Inflammatory macrophage (primary cell): ENCODE data around the gene GPT2.
A peak's percentile ranks its signal among the peaks of the same experiment; 100 is the strongest.

Source experiments
- DNase-seq, 2 donors: peaks; one replicate each; pipeline ENCODE4 v3.0.0-alpha.2; 2020 to 2022

GPT2 gene

GRCh38 chr16:46970089-46970488 is 85.9 kb downstream of the GPT2 start:
- no peak for DNase-seq

- DNase-seq: no peak
Observed at GRCh38 chr16:46971271-46971670, 87.1 kb downstream of the GPT2 start.

DNA sequence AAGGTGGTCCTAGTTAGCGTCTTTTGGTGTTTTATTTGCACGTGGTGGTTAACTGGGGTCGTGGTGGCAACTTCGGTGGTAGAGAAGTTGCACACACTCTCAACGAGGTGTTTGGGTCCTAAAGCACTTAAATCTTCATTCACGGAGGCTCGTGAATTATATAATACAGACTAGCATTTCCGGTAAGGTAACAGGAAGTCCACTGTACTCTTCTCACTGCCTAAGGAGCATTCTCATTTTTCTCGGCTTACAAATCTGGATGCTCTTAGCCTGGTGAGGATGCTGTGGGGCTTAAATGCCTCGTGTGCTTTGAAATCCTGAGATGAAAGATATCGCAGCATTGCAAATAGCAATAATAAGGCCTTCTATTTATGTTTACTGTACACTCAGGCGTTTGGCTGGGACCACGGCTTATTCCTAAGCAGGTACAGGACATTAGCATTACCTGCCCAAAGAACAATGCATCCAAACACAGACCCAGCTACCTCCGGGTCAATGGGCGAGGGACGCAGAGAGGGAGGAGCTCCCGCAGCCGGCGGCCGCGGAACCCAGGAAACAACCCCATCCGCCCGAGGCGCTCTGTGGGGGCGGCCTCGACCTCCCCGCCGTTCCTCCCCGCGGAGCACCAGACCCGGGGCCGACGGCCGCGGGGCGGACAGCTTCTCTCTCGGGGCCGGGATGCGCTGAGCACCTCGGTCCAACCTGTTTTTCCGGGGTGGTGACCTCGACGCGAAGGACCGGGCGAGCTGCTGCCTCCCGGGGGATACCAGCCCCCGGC is 88.5 kb downstream of the GPT2 start:
- DNase-seq: peak; percentile 24 to 54

- DNase-seq: peak; percentile 95 to 97
Observed at GRCh38 chr16:46973207-46973995, 89.2 kb downstream of the GPT2 start, which contains the start of gene DNAJA2. Gene DNAJA2, minus strand, starts transcription at chr16:46973674. Its CDS starts 102 bp downstream, at chr16:46973572.

DNA sequence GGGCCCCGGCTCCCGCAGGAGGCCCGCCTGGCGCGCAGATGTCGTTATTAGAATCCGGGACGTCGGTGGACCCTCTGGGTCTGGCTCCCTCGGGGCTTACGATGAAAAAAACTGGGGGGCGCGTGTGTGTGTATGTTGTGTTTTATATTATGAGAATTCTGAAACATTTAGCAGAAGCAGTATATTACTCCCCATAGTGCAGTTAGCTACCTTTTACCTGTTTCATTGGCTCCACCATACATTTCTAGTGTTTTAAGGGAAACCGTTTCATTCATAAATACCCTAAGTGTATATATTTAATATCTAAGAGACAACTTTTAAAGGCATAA is 89.8 kb downstream of the GPT2 start:
- DNase-seq: no peak

- DNase-seq: peak; percentile 7 to 15
Observed at GRCh38 chr16:46974352-46974751, 90.2 kb downstream of the GPT2 start.

DNA sequence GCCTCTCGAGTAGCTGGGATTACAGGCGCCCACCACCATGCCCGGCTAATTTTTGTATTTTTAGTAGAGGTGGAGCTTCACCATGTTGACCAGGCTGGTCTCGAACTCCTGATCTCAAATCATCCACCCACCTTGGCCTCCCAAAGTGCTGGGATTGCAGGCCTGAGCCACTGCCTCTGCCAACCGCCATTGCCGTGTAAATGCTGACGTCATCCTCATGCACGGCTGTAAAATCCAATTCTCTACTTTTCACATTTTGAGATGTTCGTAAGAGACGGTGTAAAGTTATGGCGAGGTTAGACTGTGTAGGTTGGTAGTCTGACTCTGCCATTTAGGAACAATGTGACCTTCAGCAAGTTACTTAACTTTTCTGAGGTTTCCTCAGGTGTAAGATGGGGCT is 91.0 kb downstream of the GPT2 start:
- DNase-seq: no peak

- no peak for DNase-seq
Observed at GRCh38 chr16:46975908-46976470, 91.8 kb downstream of the GPT2 start.

DNA sequence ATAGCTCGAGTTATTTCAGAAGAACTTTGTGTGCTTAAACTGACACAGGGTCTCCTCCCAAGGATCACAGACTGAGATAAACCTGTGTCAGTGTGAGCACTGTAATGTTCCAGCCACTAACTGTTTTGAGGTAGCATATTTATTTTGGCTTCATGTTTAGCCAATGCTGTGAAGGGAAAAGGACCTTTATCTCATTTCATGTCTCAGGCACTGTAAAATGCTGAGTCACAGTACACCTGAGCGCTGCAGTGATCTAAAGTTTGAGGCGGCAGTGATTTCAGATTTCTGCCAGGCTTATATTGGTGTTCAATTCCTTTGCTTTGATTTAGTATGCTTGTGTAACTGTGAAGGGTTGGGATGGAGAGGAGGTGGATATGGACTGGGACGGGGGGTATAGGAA is 92.4 kb downstream of the GPT2 start:
- DNase-seq: no peak
